Epithelial cell of esophagus (primary cell): Measurements from ENCODE around the gene COL4A4.
A peak's percentile ranks its signal among the peaks of the same experiment; 100 is the strongest.

ENCODE experiments used
- DNase-seq: peaks from one replicate; pipeline ENCODE4 v3.0.0; 2010; ENCODE audit warnings: low read depth
- H3K4me3 ChIP-seq: 2 replicates; pipeline ENCODE4 v1.5.1; 2011; ENCODE audit warnings: mild to moderate bottlenecking, low read length, control low read depth
- TF ChIP-seq, protein P1 (sequence below): IDR thresholded peaks from 2 replicates; pipeline ENCODE4 v1.5.1; 2011; ENCODE audit warnings: low read depth, mild to moderate bottlenecking, low read length, control low read depth, inconsistent platforms; ENCODE audit not compliant: insufficient read depth; ENCODE audit errors: missing control alignments

COL4A4 gene

DNA sequence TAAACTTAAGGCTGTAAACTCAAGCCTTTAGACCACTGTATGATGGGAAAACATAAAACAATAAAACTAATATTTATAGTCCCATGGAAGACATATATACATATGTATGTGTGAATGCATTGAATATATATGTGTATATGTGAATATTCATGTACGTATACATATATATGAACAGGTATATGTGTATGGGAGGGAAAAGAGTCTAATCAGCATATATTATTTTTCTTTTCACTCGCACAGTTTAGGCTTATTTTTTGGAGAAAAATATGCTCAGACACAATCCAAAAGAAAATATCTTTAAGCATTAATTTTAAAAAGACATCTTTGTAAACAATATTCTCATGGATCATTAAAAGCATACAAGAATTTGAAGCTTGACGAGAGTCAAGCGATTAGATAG lies 22.7 kb downstream of the COL4A4 start:
- H3K4me3 ChIP-seq, result no peak overlapping the region
- no peak for DNase-seq
- TF ChIP-seq, protein P1, sequence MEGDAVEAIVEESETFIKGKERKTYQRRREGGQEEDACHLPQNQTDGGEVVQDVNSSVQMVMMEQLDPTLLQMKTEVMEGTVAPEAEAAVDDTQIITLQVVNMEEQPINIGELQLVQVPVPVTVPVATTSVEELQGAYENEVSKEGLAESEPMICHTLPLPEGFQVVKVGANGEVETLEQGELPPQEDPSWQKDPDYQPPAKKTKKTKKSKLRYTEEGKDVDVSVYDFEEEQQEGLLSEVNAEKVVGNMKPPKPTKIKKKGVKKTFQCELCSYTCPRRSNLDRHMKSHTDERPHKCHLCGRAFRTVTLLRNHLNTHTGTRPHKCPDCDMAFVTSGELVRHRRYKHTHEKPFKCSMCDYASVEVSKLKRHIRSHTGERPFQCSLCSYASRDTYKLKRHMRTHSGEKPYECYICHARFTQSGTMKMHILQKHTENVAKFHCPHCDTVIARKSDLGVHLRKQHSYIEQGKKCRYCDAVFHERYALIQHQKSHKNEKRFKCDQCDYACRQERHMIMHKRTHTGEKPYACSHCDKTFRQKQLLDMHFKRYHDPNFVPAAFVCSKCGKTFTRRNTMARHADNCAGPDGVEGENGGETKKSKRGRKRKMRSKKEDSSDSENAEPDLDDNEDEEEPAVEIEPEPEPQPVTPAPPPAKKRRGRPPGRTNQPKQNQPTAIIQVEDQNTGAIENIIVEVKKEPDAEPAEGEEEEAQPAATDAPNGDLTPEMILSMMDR, result no peak

DNA sequence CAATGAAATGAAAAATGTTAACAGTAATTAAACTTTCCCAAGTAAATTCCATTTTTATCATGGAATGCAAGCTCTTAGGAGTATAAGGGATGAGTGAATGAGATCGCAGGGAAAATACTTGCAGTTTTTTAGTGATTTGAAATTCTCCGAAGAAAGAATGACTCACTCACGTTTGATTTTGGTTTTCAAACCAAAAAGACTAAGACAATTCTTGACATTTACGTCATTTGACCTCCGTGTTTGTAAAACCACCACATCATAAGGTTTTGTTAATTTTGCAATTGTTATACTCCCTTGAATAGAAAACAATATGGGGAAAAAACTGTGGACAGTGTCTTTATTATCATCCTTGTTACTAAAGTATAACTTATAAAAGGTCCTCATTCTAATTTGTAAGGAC lies 29.4 kb downstream of the COL4A4 start:
- TF ChIP-seq, protein P1, result no peak
- no peak for DNase-seq
- no peak overlapping the region for H3K4me3 ChIP-seq

DNA sequence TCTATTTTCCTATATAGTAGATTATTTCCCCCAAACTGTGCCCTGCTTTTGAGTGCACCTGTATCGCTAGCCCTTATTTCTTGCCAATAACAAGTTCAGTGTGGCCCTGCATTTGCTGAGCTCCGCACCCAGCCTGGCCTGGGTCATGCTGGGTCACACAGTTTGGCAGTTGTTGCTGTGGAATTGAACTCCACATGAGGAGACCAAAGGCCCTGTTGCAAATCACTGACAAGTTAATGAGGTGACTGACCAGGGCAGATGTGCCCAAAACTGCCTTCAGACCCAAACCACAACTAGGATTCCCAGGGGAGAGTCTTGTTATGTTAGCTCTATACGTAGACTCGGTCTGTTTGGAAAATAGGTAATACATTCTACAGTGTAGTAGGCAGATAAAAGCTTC lies 31.0 kb downstream of the COL4A4 start:
- no peak overlapping the region for H3K4me3 ChIP-seq
- TF ChIP-seq, protein P1, result no peak
- DNase-seq, result no peak

DNA sequence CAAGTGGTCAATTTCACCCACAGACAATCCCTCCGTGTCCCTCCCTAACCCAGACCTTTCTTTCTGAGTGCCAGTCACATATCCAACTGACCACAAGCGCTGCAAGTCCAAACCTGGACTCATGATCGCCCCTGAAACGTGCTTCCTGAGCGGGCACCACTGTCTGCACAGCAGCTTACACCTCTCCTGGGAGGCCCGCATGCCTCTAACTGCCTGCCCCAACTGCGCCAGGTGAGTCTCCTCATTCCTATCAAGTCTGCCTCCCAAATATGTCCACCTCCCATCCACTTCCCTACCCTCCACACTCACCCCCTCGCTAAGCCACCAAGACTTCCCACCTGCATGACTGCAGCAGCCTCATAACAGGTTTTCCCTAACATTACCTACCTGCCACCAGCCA lies 33.4 kb downstream of the COL4A4 start:
- TF ChIP-seq, protein P1, result no peak
- no peak overlapping the region for H3K4me3 ChIP-seq
- DNase-seq, result no peak

DNA sequence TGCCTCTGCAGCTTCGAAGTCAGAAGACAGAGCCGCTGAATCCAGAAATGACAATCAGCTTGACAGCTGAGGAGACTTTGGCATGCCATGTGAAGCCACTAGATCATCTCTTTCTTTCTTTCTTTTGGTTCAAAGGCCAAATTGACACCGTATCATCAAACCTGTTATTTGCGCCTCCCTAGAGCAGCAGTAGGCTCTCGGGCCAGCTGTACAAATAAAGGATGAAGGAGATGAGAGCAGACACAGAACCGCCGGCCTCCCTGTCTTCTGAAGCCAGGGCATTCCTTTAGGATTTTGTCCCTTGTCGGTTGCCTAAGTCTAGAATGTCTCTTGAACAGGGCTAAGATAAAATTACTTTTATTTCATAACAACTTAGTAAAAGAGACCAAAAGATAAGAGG lies 36.8 kb downstream of the COL4A4 start:
- no peak for DNase-seq
- TF ChIP-seq, protein P1, result no peak
- no peak overlapping the region for H3K4me3 ChIP-seq

DNA sequence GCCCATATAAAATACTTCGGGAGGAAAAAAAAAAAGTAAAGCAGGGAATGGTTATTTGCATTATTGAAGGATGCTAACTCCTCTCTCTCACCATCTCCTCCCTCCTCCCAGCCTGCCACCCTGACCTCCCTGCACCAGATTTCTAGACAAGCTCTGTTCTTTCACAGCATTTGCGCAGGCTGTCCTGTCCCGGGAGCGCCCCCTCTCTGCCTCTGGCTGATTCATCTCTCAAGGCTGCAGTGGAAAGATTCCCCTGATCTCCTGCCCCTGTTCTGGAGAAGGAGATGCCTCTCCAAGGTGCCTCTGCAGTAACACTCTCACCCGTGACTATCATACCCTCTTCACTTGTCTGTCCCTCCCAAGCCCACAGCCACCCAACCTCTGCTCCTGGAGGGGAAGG lies 38.5 kb downstream of the COL4A4 start:
- TF ChIP-seq, protein P1, result peak; percentile 15
- peak; percentile 13 for DNase-seq
- no peak overlapping the region for H3K4me3 ChIP-seq

DNA sequence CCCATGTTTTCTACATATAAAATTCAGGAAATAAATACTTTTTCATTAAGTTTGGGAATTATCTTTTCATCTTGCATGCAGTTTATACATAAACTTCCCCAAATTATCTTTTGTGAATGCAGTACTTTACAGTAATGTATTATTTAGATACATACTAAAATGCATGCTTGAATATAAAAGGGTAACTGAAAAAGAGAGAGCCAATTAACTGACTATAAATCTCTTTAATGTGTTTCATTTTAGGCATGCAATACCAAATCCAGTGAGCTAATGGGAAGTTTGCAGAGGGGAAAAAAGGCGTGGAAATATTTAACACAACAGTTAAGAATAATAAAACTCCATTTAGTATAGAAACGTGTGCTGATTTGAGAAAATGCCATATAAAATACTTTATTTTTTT lies 39.2 kb downstream of the COL4A4 start:
- no peak overlapping the region for H3K4me3 ChIP-seq
- no peak for DNase-seq
- TF ChIP-seq, protein P1, result no peak
